AG09319 (cell line): ENCODE data around the gene PIP4K2A.

ENCODE experiments used
- DNase-seq: peaks from one replicate; pipeline ENCODE4 v3.0.0-alpha.2; 2010; ENCODE audit warnings: low read depth; ENCODE audit errors: extremely low read depth
- CTCF ChIP-seq: IDR thresholded peaks from 2 replicates; pipeline ENCODE4 v1.5.1; 2011; ENCODE audit warnings: low read depth, mild to moderate bottlenecking, inconsistent platforms, low read length, moderate library complexity

Gene PIP4K2A

GRCh38 chr10:22598478-22598877 lies 115.9 kb downstream of the PIP4K2A start:
- TF ChIP-seq CTCF = no peak
- DNase-seq = no peak

- DNase-seq = no peak
Observed at GRCh38 chr10:22597138-22597537, 117.2 kb downstream of the PIP4K2A start.

GRCh38 chr10:22593636-22594198 lies 120.7 kb downstream of the PIP4K2A start:
- no peak for DNase-seq
- TF ChIP-seq CTCF = no peak

More at GRCh38 chr10:22597138-22597537, 117.2 kb downstream of the PIP4K2A start:
- no peak for TF ChIP-seq CTCF

GRCh38 chr10:22593026-22593425 lies 121.4 kb downstream of the PIP4K2A start:
- TF ChIP-seq CTCF = no peak
- no peak for DNase-seq

GRCh38 chr10:22589851-22590514 lies 124.4 kb downstream of the PIP4K2A start:
- DNase-seq = no peak
- TF ChIP-seq CTCF = no peak

- DNase-seq = no peak
Observed at GRCh38 chr10:22588462-22588861, 125.9 kb downstream of the PIP4K2A start.

GRCh38 chr10:22583683-22584082 lies 130.7 kb downstream of the PIP4K2A start:
- no peak for DNase-seq

More at GRCh38 chr10:22588462-22588861, 125.9 kb downstream of the PIP4K2A start:
- no peak for TF ChIP-seq CTCF

More at GRCh38 chr10:22583683-22584082, 130.7 kb downstream of the PIP4K2A start:
- TF ChIP-seq CTCF = no peak
